Stimulated activated CD4-positive, alpha-beta T cell treated with anti-CD3 and anti-CD28 coated beads, Interleukin-1b, Interleukin-23, amount 100 ng/mL, for 24 hours (primary cell): ENCODE results near the gene TSPOAP1.

ENCODE experiments used
- DNase-seq, 4 experiments: peaks; one replicate each; pipeline ENCODE4 v3.0.0-alpha.2; 2020; ENCODE audit warnings: low read depth in 4 of 4, low spot score in 1 of 4

Gene TSPOAP1

DNA sequence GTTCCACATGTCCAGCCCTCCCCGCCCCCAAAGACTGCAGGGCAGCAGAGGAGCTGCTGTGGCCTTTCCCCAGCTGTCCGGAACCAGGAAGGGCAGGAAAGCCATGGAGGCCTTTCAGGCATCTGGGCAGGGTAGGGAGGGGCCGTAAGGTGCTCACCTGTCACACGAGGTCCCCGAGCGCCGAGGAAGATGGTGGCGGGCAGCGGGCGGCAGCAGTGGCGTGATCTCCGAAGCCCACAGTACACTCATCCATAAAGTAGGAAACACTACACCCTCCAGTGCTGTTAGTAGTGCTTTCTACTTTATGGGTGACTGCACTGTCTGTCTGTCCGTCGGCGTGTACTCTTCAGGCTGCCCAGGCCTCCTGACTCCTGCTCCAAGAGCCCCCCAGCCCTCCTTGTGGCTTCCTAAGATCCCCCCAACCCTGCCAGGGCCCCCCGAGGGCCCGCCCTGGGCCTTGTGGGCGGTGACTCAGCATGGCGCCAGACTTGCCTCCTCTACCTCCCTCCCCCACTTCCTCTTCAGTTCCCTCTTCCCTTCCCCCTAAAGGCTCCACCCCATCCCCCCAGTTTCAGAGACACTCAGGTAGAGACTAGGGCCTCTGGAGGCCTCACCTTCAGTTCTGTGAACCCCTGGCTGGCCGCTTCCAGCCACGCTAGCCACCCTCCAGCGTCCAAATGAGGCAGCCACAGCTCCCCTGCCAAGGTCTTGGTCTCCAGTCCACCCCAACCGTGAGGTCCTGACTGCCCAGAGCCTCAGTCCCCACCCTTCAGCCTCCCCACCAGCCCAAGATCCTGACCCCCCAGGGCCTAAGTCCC lies 2.6 kb upstream of the TSPOAP1 start:
- DNase-seq, result peak in 2 of 4 experiments; percentile 74 to 78

DNA sequence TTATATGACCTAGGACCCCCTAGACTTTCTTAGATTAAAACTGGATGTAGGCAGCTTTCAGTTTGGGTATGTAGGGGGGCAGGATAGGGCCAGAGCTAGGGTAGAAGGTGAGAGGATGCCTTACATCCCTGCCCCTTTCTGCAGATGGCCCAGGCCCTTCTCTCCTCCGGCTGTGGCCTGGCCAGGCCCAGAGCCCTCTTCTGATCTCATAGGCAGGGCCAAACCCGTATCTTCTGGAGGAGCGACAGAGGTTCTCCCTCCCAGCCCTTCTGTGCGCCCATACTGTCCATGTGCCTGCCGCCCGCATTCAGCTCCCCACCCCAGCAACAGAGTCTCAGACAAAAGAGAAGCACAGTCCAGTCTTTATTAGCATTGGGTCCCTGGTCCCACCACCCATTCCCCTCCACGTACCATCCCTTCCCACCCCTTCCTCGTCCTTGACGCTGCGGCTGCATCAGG lies 2.0 kb upstream of the TSPOAP1 start:
- DNase-seq, result peak in 2 of 4 experiments; percentile 24 to 46

DNA sequence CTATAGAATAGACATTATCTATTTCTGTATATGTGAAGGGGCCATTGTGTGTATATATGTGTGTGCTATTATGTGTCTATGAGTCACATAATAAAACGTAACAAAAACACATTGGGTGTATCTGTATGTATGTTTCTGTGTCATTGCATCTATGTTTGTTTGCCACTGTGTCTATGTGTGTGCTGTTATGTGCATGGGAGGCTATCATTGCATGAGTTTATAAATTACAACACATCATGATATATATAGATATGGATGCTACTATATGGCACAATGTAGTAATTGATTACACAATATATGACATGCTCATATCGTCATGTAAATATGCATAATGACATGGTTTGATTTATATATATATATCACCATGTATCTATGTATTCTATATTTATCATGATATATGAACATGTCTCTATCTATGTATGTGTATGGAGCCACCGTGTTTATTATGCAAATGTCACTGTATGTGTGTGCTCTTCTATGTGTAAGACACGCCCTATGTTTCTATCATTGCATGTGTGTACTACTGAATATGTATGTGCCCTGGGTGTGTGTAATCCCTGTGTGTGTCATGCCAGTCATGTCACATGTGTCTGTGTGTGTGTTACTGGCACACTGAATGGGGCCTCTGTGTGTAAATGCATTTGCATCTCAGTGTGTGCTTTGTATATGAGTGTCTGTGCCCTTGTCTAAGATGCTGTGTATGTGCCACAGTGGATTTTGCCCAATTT lies 1.4 kb upstream of the TSPOAP1 start:
- DNase-seq, result peak in 2 of 4 experiments; percentile 44 to 53

DNA sequence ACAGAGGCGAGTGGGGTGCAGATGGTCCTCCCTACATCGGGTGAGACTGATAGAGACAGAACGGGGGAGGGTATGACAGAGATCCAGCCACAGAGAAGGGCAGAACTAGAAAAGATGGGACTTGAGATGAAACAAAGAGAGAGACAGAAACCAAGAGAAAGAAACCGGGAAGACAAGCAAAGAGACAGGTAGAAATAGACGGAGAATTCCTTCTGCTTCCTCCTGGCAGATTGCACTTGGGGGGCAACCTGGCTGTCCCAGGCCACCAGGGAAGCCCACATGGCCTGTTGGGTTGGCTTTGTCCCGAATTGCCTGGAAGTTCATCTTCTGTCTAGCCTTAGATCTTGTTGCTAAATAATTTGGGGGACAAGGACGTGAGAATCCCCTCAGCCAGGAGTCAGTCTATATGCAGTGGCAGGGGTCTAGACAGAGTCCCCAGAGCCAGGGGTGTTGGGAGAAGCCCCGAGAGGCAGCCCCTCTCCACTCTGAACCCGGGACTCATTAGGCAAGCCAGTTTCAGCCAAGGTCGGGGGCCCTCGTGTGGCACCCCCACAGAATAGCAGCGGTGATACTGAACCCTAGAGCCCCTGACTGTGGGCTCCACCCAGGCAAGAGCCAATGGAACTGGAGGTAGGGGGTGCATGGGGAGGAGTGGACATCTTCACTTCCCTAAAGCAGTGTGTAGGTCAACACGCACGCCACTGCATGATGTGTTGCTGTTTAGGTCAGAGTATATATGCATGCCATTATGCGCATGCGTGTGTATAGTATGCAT lies 627 bp upstream of the TSPOAP1 start:
- peak in 3 of 4 experiments; percentile 80 to 89 (median 82) for DNase-seq

DNA sequence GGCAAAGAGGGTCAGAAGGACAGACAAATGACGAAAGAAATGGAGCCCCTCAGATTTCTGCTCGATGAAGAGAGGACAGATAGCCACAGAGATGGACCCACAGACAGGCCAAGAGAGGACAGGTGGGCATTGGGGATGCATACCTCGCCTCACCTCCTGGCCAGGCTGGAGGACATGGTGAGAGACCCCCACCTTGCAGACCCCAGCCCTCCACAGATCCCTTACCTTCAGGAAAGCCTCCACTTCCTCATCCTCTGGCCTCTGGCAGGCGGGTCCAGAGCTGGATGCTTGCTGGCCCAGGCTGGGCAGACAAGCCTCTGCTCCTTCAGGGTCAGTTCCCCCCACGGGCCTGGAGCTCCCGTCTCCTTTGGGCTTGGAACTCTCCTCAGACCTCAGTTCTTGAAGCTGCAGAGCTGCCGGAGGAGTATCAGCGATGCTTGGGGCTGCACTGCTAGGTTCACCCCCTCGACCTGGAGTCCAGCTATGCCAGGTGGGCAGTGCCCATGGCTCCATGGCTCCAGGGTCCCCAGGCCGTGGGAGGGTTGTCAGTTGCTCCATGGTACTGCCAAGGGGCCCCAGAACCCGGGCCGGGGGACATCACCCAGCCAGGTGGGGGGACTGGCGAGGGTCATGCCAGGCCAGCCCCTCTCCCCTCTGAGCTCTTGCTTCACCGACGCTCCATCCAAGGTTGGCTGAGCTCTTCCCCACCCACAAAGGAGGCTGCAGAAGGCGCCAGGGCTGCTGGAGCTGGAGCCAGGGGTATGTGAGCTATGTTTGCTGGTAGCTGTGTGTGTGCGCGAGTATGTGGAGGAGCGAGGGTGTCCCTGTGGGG lies 1.0 kb downstream of the TSPOAP1 start:
- DNase-seq, result no peak

DNA sequence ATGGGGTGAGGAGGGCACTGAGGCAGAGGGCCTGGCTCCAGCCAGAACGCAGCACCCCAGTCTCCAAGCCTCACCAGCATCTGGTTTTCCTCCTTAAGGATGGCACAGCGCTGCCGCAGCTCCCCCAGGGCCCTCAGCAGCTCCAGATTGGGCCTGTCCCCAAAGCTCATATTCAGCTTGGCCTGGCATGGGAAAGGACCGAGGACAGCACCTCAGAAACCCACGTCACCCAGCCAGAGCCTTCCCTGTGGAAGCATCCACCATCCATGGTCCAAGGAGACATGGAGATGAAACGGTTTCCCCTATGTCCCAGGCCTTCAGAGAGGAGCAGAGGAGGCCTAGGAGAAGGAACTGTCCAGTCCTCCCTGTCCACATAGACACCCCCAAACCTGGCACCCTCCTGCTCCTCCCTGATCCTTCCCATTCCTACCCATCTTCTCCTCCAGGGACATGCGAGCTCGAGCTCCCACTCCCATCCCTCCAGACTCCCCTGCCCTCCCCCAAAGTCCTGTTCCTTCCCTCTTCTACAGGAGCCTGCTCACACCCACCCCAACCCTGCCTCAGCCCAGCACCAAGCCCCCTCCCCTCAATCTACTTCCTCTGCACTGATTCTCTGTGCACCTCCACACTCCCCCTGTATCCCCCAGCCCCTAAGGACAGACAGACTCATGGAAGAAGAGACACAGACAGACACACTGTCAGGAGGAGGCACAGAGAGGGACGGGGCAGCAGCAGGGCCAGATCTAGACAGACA lies 1.8 kb downstream of the TSPOAP1 start:
- DNase-seq, result no peak

DNA sequence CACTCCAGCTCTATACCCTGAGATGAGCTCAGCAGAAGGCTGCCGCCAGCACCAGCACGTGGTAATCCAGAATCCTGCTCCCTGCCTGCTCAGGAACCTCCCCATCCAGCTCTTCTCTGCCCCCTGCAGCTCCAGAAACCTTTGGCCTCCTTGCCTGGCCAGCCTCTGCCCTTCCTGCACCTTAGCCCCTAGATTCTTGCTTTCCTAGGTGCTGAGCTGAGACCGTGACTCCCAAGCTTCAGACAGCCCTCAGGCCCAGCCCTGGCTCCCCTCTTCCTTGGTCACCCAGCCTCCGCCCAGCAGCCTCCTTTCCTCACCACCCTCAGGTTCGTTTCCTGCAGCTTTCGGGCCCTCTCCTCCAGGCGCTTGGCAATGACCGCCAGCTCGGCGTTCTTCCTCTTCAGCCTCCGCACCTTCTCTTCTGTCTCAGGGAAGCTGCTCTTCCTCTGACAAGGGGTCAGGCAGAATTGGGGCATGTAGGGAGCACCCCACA lies 2.6 kb downstream of the TSPOAP1 start:
- no peak for DNase-seq

DNA sequence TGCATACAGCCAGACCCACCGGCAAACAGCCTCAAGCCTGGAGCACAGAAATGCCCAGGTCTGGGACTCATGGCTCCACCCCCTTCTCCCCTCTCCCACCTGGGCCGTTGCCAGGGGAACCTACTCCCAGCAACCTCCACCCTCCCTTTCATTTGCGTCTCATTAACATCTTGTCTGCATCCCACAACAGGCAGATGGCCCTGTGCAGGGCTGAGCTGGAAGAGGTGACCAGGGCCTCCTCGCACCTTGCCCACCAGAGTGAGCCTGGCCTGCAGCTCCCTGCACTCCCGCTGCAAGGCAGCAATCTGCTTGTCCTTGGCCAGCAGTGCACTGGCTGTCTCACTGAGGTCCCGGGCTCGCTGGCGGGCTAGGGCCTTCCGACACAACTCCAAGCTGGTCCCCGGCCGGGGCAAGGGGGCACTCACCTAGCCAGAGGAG lies 3.3 kb downstream of the TSPOAP1 start:
- DNase-seq, result no peak

DNA sequence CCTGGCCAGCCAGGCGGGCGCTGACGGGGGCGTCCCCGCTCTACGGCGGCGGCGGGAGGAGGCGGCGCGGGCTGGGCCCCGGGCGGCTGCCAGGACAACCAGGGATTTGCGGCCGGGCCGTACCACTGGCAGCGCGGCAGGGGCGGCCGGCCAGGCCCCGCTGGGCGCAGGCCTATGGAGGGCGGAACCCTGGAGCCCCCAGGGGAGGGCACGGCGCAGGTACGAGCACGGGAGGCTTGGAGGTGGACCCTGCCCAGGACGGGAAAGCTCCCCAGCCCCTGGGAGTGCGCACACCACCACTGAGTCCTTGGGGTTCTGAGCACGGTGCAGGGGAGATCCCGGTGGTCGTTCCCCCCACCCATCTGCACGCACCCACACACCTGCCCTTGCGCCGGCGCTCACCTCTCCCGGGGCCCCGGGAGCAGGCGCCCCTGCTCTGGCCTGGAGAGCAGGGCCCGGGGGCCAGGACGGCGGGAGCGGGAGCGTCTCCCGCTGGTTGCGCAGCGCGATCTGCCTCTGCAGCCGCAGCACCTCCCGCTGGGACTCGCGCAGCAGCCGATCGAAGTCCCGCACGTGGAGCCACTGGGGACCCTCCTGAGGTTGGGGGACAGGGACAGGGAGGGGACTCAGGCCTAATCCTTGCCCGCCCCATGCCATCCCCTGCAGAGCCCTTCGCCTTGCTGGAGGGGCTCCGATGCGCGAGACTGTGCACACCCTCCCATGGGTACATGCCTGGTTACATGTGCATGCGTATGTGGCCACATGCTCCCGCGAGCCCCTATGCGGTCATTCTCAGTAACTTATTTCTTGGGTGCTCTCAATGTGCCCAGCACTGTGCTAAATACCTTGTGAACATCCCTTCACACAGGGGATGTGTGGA lies 3.9 kb downstream of the TSPOAP1 start:
- no peak for DNase-seq

DNA sequence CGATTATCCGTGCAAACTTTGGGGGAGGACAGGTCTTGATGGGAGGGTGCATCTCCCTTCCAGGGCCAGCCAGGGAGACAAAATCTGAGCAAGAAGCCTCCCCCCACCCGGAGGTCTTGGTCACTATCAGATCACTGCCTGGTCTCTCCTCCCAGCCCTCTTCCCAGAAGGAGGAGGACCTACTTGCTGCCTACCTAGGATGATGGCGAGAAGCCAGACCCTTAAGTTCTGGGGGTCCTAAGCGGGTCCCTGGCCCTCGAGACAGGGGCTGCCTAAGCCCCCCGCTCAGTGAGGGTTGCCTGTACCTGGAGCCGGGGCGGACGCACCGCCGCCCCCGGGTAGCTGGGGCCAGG lies 4.6 kb downstream of the TSPOAP1 start:
- DNase-seq, result no peak

DNA sequence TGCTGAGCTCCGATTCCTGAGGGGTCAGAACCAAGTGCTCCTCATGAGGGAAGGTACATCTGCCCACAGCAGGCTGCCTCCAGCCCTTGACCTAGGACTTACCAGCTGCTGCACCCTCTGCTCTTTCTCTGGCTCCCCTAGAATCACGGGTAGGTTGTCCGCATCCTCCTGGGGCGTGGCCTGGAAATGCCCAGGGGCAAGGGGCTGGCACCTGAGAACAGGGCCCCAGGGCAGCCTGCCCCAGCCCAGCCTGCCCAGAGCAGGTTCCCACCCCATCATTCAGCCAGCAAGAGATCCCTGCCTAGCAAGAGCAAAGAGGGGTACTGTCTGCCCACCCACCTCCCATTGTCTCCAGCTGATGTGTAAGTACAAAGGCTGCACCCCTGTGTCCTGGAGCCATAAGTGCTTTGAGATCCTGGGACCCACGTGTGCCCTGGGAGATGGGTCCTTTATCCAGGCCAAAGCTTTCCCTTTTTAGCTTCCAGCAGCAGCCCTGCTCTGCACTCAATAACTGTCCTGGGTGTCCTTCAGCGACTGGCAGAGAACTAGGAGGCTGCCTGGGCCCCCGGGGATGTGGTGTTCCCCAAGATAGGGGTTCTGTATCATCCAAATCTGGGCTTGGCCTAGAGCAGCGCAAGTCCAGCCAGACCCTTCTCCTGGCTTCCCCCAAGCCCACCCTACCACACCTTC lies 5.1 kb downstream of the TSPOAP1 start:
- DNase-seq, result no peak

DNA sequence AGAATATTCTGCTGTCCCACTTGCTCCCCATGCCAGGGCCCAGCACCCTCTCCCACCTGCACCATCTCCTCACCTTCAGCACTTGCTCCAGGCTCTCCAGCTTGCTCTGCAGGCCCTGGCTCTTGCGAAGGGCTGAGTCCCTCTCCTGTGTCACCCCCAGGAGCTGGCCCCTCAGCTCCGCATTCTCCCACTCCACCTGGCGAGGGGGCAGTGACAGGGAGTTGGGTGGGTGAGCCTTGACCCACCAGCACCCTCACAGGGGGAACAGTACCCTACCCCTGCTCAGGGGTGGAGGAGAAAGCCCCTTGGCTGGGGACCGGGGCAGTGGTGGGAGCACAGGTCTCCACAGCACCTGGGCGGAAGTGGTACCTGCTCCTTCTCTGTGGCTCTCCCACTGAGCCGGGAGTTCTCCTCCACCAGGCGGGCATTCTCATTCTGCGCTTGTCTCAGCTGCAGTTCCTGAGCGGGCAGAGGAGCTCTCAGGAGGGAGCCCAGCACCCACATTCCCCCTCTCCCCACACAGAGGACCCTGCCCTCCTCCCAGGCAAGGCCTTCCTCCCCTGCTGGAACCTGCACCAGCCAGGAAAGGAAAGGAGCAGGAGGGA lies 5.9 kb downstream of the TSPOAP1 start:
- DNase-seq, result no peak

DNA sequence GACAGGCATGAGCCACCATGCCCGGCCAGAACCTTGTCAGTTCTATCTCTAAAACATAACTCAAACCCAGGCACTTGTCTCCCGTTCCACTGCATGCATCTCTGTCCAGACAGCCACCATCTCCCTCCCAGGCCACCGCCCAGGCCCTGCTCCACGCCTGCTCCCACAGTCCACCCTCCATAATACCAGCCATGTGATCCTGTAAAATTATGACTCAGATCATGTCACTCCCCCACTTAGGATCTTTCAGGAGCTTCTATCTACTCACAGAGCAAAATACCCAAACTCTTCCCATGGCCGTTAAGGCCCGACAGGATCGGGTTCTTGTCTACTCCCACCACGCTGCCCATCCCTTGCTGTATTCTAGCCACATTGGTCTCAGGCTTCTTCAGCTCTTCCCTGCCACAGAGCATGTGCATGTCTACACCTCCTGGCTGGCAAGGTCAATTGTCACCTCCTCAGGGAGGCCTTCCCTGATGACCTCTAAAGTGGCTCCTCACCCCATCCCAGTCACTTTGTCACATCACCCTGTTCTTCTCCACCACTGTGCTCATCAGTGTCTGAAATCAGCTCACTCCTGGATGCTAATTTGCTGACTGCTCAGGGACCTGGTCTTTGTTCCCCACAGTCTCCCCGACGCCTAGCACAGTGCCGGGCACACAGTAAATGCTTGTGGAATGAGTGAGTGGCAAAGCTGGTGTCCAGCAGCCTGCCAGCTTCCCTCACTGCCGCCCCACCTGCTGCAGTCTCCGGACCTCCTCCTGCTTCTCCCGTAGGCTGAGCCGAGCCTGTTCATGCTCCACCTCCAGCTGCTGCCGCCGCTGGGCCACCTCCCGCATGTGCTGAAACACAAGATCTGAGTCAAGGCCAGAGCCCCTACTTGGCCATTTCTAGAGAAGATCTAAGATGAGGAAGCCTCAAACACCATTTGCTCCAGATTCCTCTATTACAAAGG lies 6.7 kb downstream of the TSPOAP1 start:
- DNase-seq, result no peak

DNA sequence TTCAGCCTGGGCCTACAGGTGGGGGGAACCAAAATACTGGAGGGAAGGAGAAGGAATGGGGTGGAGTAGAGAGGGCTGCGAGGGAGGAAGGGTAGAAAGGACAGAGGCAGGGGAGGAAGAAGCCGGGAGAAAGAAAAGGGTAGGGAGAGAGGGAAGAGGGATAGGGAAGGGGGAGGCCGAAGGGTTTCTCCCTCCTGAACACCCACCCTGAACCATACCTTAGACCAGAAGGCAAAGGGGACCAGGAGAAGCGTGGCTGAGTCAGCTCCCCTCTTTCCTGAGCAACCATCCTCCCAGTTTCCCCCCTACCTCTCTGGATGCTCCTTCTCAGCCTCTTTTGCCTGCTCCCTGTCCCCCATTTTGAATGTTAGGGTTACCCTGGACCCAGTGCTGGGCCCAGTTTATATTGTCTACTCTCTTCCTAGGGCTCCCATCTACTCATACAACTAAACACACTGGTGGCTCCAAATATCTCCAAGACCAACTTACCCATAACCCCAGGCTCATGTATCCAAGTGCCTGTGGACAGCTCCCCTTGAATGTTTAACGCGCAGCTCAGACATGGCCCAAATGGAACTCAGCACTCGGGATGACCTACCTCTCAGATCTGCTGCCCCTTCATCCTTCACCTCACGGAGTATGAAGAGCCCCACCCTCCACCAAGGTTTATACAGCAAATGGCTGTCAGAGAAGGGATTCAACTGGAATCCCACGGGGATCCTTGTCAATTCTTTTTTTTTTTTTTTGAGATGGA lies 7.8 kb downstream of the TSPOAP1 start:
- DNase-seq, result no peak

DNA sequence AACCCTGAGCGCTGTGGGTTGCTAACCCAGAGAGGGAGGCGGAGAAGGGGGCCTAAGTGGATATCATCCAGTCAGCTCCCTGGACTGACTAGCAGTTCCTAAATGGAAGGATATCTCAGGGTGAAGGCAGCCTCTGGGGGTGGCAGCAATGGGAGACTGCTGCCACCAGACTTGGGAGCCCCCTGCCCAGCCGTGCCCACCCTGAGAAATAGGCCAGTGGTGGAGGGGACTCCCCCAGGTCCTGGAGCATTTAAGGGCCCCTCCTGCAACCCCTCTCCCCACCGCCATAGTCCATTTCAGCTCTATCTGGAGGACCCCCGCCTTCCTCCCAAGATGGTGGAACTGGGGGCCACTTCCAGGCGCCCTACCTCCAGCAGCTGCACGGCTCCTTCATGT lies 8.4 kb downstream of the TSPOAP1 start:
- no peak for DNase-seq
